ENCODE results near the gene CTIF. TPM values are rescaled to one million over a fixed set of nuclear protein-coding genes. Genes with fewer than 3 reads are reported as not detected.

The CTIF gene
- total RNA-seq = 24.0 and 27.9 TPM in 2 replicates
- 22.1 and 24.9 TPM in 2 replicates for polyA plus RNA-seq

- peak; percentile 98 for DNase-seq (ENCODE audit: low spot score)
- peaks cover 35% of the 10 kb centered on the region for H3K79me2 ChIP-seq
- peaks cover 12% of the 10 kb centered on the region for H4K20me1 ChIP-seq (ENCODE audit: insufficient read depth, poor library complexity, severe bottlenecking)
- H3K27ac ChIP-seq = peak within 1 kb of the TSS; percentile 96
- H3K9me2 ChIP-seq (replicated peaks; ENCODE audit: insufficient read depth) = no peaks in the 10 kb centered on the region
- H3K4me3 ChIP-seq = peak within 1 kb of the TSS; percentile 90
- H3K4me1 ChIP-seq (ENCODE audit: insufficient read depth) = peaks cover 22% of the 10 kb centered on the region
- WGBS (ENCODE audit: low lambda C conversion rate, missing lambda C conversion rate) = 2% methylated on average over 39 of the region's 54 CpGs
- H3K4me2 ChIP-seq = peak within 1 kb of the TSS; percentile 96
- no peaks in the 10 kb centered on the region for H3K36me3 ChIP-seq (replicated peaks; ENCODE audit: insufficient read depth, low read depth)
- H2AFZ ChIP-seq = peak within 1 kb of the TSS; percentile 79
- H3K9me3 ChIP-seq (ENCODE audit: low read depth) = no peaks in the 10 kb centered on the region
- no peak for TF ChIP-seq EZH2phosphoT487 (IDR thresholded peaks at IDR 0.05; ENCODE audit: low read depth, severe bottlenecking, unreplicated experiment)
- TF ChIP-seq, protein P1, sequence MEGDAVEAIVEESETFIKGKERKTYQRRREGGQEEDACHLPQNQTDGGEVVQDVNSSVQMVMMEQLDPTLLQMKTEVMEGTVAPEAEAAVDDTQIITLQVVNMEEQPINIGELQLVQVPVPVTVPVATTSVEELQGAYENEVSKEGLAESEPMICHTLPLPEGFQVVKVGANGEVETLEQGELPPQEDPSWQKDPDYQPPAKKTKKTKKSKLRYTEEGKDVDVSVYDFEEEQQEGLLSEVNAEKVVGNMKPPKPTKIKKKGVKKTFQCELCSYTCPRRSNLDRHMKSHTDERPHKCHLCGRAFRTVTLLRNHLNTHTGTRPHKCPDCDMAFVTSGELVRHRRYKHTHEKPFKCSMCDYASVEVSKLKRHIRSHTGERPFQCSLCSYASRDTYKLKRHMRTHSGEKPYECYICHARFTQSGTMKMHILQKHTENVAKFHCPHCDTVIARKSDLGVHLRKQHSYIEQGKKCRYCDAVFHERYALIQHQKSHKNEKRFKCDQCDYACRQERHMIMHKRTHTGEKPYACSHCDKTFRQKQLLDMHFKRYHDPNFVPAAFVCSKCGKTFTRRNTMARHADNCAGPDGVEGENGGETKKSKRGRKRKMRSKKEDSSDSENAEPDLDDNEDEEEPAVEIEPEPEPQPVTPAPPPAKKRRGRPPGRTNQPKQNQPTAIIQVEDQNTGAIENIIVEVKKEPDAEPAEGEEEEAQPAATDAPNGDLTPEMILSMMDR (IDR thresholded peaks at IDR 0.05; ENCODE audit: poor library complexity) = no peak
- no peaks in the 10 kb centered on the region for H3K27me3 ChIP-seq
Measured at GRCh38 chr18:48538531-48539405, at the start of gene CTIF. Gene CTIF (plus strand): TSS chr18:48539031. CDS start chr18:48619566, 80,535 bp downstream.

DNA sequence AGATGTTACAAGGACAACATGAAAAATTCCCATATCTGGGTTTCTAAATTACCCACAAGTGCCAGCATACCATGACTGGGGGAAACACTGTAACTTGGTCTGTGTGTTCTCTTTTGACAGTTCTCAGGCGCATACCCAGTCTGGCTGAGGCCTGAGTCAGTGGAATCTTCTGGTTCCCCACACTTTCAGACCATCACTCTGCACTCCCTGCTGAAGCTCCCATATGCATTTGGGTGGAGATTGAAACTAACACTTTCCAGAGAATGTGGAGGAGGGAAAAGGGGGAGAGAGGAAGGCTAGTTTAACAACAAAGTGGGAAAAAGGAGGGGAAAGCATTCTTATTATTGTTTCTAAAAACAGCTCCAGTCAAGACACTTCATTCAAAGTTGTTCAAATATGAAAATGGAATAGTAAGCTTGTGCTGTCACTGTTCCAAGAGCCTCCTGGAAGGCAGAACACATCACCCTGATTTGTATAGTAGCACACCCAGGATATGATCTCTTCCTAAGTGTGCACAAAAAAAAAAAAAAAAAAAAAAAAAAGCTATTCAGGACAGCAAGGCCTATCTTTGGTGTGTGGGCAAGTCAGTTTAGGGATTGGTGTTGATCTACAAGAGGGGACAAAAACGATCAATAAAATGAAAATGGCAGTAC is 48.1 kb upstream of the CTIF start:
- Histone ChIP-seq H3K27me3 (no peaks in the 10 kb centered on the region), H3K9me2 (replicated peaks; ENCODE audit: insufficient read depth) (no peaks in the 10 kb centered on the region), H3K79me2 (no peaks in the 10 kb centered on the region), H3K9me3 (ENCODE audit: low read depth) (no peaks in the 10 kb centered on the region), H3K4me3 (no peak overlapping the region), H3K4me2 (no peak overlapping the region), H3K4me1 (ENCODE audit: insufficient read depth) (peaks cover 37% of the 10 kb centered on the region), H3K36me3 (replicated peaks; ENCODE audit: insufficient read depth, low read depth) (no peaks in the 10 kb centered on the region), H2AFZ (no peak overlapping the region), H3K27ac (peak overlapping the region; percentile 7), H4K20me1 (ENCODE audit: insufficient read depth, poor library complexity, severe bottlenecking) (no peaks in the 10 kb centered on the region)
- no peak for TF ChIP-seq EZH2phosphoT487 (IDR thresholded peaks at IDR 0.05; ENCODE audit: low read depth, severe bottlenecking, unreplicated experiment)
- TF ChIP-seq, protein P1 (IDR thresholded peaks at IDR 0.05; ENCODE audit: poor library complexity) = no peak
- no peak for TF ChIP-seq EZH2 (IDR thresholded peaks at IDR 0.05; ENCODE audit: borderline replicate concordance)
- DNase-seq (ENCODE audit: low spot score) = no peak
- 75% methylated on average over 2 of the region's 2 CpGs for WGBS (ENCODE audit: low lambda C conversion rate, missing lambda C conversion rate)

DNA sequence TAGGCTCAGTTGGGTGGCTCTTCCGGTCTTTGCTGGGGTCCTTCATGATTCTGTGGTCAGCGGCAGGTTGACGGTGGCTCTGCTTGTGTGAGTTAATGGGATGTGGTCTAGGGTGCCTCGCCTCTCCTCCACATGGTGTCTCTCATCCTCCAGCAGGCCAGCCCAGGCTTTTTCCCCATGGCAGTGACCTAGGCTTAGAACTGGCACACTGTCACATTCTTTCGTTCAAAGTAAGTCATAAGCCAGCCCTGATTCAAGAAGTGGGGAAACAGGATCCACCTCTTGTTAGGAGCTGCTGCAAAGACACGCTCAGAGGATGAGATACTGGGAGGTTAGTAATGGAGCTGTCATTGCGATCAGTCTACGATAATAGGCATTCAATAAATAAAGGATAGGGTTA is 46.0 kb upstream of the CTIF start:
- Histone ChIP-seq H3K9me3 (ENCODE audit: low read depth) (no peaks in the 10 kb centered on the region), H4K20me1 (ENCODE audit: insufficient read depth, poor library complexity, severe bottlenecking) (no peaks in the 10 kb centered on the region), H3K4me3 (no peak overlapping the region), H3K79me2 (no peaks in the 10 kb centered on the region), H3K27me3 (no peaks in the 10 kb centered on the region), H3K4me1 (ENCODE audit: insufficient read depth) (peaks cover 21% of the 10 kb centered on the region), H3K4me2 (no peak overlapping the region), H2AFZ (no peak overlapping the region), H3K36me3 (replicated peaks; ENCODE audit: insufficient read depth, low read depth) (no peaks in the 10 kb centered on the region), H3K27ac (no peak overlapping the region), H3K9me2 (replicated peaks; ENCODE audit: insufficient read depth) (no peaks in the 10 kb centered on the region)
- WGBS (ENCODE audit: low lambda C conversion rate, missing lambda C conversion rate) = 95% methylated on average over 8 of the region's 8 CpGs
- no peak for TF ChIP-seq EZH2 (IDR thresholded peaks at IDR 0.05; ENCODE audit: borderline replicate concordance)
- TF ChIP-seq, protein P1 (IDR thresholded peaks at IDR 0.05; ENCODE audit: poor library complexity) = no peak
- no peak for TF ChIP-seq EZH2phosphoT487 (IDR thresholded peaks at IDR 0.05; ENCODE audit: low read depth, severe bottlenecking, unreplicated experiment)
- DNase-seq (ENCODE audit: low spot score) = no peak

Measured in hepatocyte (in vitro differentiated cells).